Keratinocyte (primary cell): Measurements from ENCODE around the gene RERE. TPM values are rescaled to one million over a fixed set of nuclear protein-coding genes. Genes with fewer than 3 reads are reported as not detected.

Source experiments
- DNase-seq: peaks from one replicate; pipeline ENCODE4 v3.0.0-alpha.2; 2011; ENCODE audit warnings: low read depth, missing footprints, low spot score
- FAIRE-seq: peaks from 2 replicates; lab custom pipeline; 2011; peaks lifted over from hg19 to GRCh38; lab: Jason Lieb, UNC
- H2AFZ ChIP-seq: 2 replicates; pipeline ENCODE4 v1.6.0; 2012; ENCODE audit warnings: low read length, control low read depth, inconsistent platforms; ENCODE audit not compliant: control insufficient read depth
- H3K27ac ChIP-seq: 2 replicates; pipeline ENCODE4 v1.5.1; 2011; ENCODE audit warnings: low read length; ENCODE audit not compliant: control insufficient read depth, insufficient read depth
- H3K27me3 ChIP-seq: 3 replicates; pipeline ENCODE4 v1.6.0; 2011; ENCODE audit warnings: low read length; ENCODE audit not compliant: control insufficient read depth, insufficient read depth; ENCODE audit errors: extremely low read depth
- H3K36me3 ChIP-seq, 2 experiments: 2 replicates in 1 of 2; 3 replicates in 1 of 2; pipeline ENCODE4 v1.5.1; 2011; ENCODE audit warnings: low read length in 2 of 2, mild to moderate bottlenecking in 1 of 2; ENCODE audit not compliant: control insufficient read depth in 2 of 2, insufficient read depth in 2 of 2; ENCODE audit errors: extremely low read depth in 1 of 2
- H3K4me1 ChIP-seq: 3 replicates; pipeline ENCODE4 v1.5.1; 2011; ENCODE audit warnings: low read length; ENCODE audit not compliant: control insufficient read depth, insufficient read depth; ENCODE audit errors: extremely low read depth
- H3K4me2 ChIP-seq: 3 replicates; pipeline ENCODE4 v1.6.0; 2011; ENCODE audit warnings: low read depth, low read length; ENCODE audit not compliant: control insufficient read depth, insufficient read depth; ENCODE audit errors: extremely low read depth
- H3K4me3 ChIP-seq, 3 experiments: fragments of 200-600 bp in 1 of 3; sonication (generic) in 1 of 3; 2 replicates in 2 of 3; 3 replicates in 1 of 3; pipeline ENCODE4 v1.5.1; 2011 to 2016; ENCODE audit warnings: low read length in 3 of 3, mild to moderate bottlenecking in 3 of 3, control low read depth in 2 of 3, inconsistent platforms in 1 of 3, low read depth in 1 of 3, mixed read lengths in 1 of 3, mixed run types in 1 of 3, moderate library complexity in 1 of 3; ENCODE audit not compliant: control insufficient read depth in 2 of 3, insufficient read depth in 2 of 3; ENCODE audit errors: extremely low read depth in 1 of 3
- H3K79me2 ChIP-seq: 2 replicates; pipeline ENCODE4 v1.6.0; 2012; ENCODE audit warnings: low read length; ENCODE audit not compliant: control insufficient read depth, insufficient read depth
- H3K9ac ChIP-seq: 3 replicates; pipeline ENCODE4 v1.6.0; 2011; ENCODE audit warnings: low read length; ENCODE audit not compliant: control insufficient read depth, insufficient read depth; ENCODE audit errors: extremely low read depth
- H3K9me1 ChIP-seq: 3 replicates; pipeline ENCODE4 v1.6.0; 2011; ENCODE audit warnings: low read length; ENCODE audit not compliant: control insufficient read depth, insufficient read depth; ENCODE audit errors: extremely low read depth
- H3K9me3 ChIP-seq: 2 replicates; pipeline ENCODE4 v1.5.1; 2012; ENCODE audit warnings: low read depth, low read length; ENCODE audit not compliant: control insufficient read depth
- H4K20me1 ChIP-seq: 3 replicates; pipeline ENCODE4 v1.6.0; 2011; ENCODE audit warnings: low read length; ENCODE audit not compliant: control insufficient read depth, insufficient read depth; ENCODE audit errors: extremely low read depth
- CTCF ChIP-seq, 3 experiments: IDR thresholded peaks in 1 of 3; conservative IDR thresholded peaks in 1 of 3; optimal IDR thresholded peaks in 1 of 3; 2 replicates in 2 of 3; 3 replicates in 1 of 3; pipeline versions ENCODE3 to v1.5.1; 2011; ENCODE audit warnings: low read length in 3 of 3, mild to moderate bottlenecking in 3 of 3, moderate library complexity in 2 of 3, control low read depth in 1 of 3, inconsistent platforms in 1 of 3; ENCODE audit not compliant: insufficient read depth in 2 of 3; ENCODE audit errors: extremely low read depth in 1 of 3
- EZH2 ChIP-seq: IDR thresholded peaks from one replicate; pipeline ENCODE4 v1.6.1; 2012; ENCODE audit warnings: inconsistent platforms, mild to moderate bottlenecking, low read length, moderate library complexity
- dilution Hi-C: fragments of 300-500 bp; cut with MboI; formaldehyde crosslinking; loops from one replicate; pipeline ENCODE4 v1.7.0; 2020; ENCODE audit warnings: low sequenced_read_pairs; ENCODE audit not compliant: extremely low pct_ligation_motif_present
- polyA plus RNA-seq, 5 experiments: library from polyadenylated mRNA; depleted of rRNA in 3 of 5; stranded (reverse) in 3 of 5; stranded (forward) in 1 of 5; unstranded in 1 of 5; fragments of >200 nt; gene quantifications; 1 replicate in 1 of 5; 2 replicates in 3 of 5; 3 replicates in 1 of 5; pipeline versions ENCODE4 v1.2.1 to v1.2.3, GENCODE V29; 2011 to 2012; ENCODE audit warnings: missing spikeins in 2 of 5, low read depth in 1 of 5, low replicate concordance in 1 of 5

Gene RERE
- polyA plus RNA-seq, 1 donor (not counting 4 experiments of a cell fraction or from before 2014, with no cell fraction given), result 3.8 TPM

- dilution Hi-C loops, result no loop called here
Observed at GRCh38 chr1:8358241-8358896, 459.1 kb downstream of the RERE start.

GRCh38 chr1:8357329-8358101 is 459.9 kb downstream of the RERE start:
- H3K27me3 ChIP-seq, result no peaks in the 10 kb centered on the region
- no peaks in the 10 kb centered on the region for H3K9me3 ChIP-seq
- H3K4me2 ChIP-seq, result no peak overlapping the region
- peaks cover under 1% of the 10 kb centered on the region for H3K4me1 ChIP-seq
- no peaks in the 10 kb centered on the region for H4K20me1 ChIP-seq
- peaks cover 29 to 45% of the 10 kb centered on the region in 2 experiments for H3K36me3 ChIP-seq
- no peaks in the 10 kb centered on the region for H3K9me1 ChIP-seq
- H3K79me2 ChIP-seq, result no peaks in the 10 kb centered on the region
- no peak for DNase-seq
- TF ChIP-seq CTCF (optimal IDR thresholded peaks at IDR 0.05 in 1 of 3, IDR thresholded peaks at IDR 0.05 in 1 of 3, conservative IDR thresholded peaks at IDR 0.05 in 1 of 3; ENCODE audit: extremely low read depth in 1 of 3, insufficient read depth in 2 of 3, low read length in 3 of 3) (no peak), EZH2 (no peak)
- no peak overlapping the region for H3K4me3 ChIP-seq
- no peak overlapping the region for H3K9ac ChIP-seq
- FAIRE-seq, result no peak
- no peak overlapping the region for H2AFZ ChIP-seq
- dilution Hi-C loops, result no loop called here
- H3K27ac ChIP-seq, result no peak overlapping the region

More at GRCh38 chr1:8358241-8358896, 459.1 kb downstream of the RERE start:
- peaks cover 32 to 48% of the 10 kb centered on the region in 2 experiments for H3K36me3 ChIP-seq
- no peaks in the 10 kb centered on the region for H3K9me3 ChIP-seq
- no peak overlapping the region for H2AFZ ChIP-seq
- H3K79me2 ChIP-seq, result no peaks in the 10 kb centered on the region
- no peak overlapping the region for H3K9ac ChIP-seq
- H3K4me1 ChIP-seq, result no peaks in the 10 kb centered on the region
- no peak for DNase-seq
- no peak overlapping the region for H3K4me2 ChIP-seq
- no peaks in the 10 kb centered on the region for H4K20me1 ChIP-seq
- H3K27ac ChIP-seq, result no peak overlapping the region
- no peak overlapping the region for H3K4me3 ChIP-seq
- H3K9me1 ChIP-seq, result no peaks in the 10 kb centered on the region
- H3K27me3 ChIP-seq, result no peaks in the 10 kb centered on the region
- TF ChIP-seq CTCF (optimal IDR thresholded peaks at IDR 0.05 in 1 of 3, IDR thresholded peaks at IDR 0.05 in 1 of 3, conservative IDR thresholded peaks at IDR 0.05 in 1 of 3; ENCODE audit: extremely low read depth in 1 of 3, insufficient read depth in 2 of 3, low read length in 3 of 3) (no peak), EZH2 (no peak)
- no peak for FAIRE-seq
